Liver (tissue), 9 donors: ENCODE measurements around the gene ATP5F1D. TPM values are rescaled to one million over a fixed set of nuclear protein-coding genes. Genes with fewer than 3 reads are reported as not detected.
A peak's percentile ranks its signal among the peaks of the same experiment; 100 is the strongest.

Source experiments
- DNase-seq: peaks from one replicate; pipeline ENCODE4 v3.0.0-alpha.2; 2017; ENCODE audit warnings: low spot score
- H3K27ac ChIP-seq, 2 donors: one replicate each; pipeline ENCODE4 v1.7.0; 2013; ENCODE audit warnings: inconsistent platforms in 2 of 2, low read length in 2 of 2, control low read depth in 1 of 2, low read depth in 1 of 2, mild to moderate bottlenecking in 1 of 2
- H3K27me3 ChIP-seq, 4 donors: one replicate each; pipeline versions ENCODE4 v1.6.1 to v1.7.0; 2013; ENCODE audit warnings: low read length in 3 of 4, inconsistent platforms in 1 of 4, mild to moderate bottlenecking in 1 of 4, moderate library complexity in 1 of 4; ENCODE audit not compliant: control insufficient read depth in 4 of 4, insufficient read depth in 4 of 4
- H3K36me3 ChIP-seq, 4 donors: one replicate each; pipeline versions ENCODE4 v1.6.1 to v1.7.0; 2013; ENCODE audit warnings: low read length in 3 of 4, mild to moderate bottlenecking in 3 of 4, low read depth in 1 of 4, moderate library complexity in 1 of 4; ENCODE audit not compliant: control insufficient read depth in 4 of 4, insufficient read depth in 3 of 4
- H3K4me1 ChIP-seq, 4 donors: one replicate each; pipeline versions ENCODE4 v1.6.1 to v1.7.0; 2013; ENCODE audit warnings: low read length in 3 of 4, mild to moderate bottlenecking in 3 of 4, moderate library complexity in 1 of 4; ENCODE audit not compliant: control insufficient read depth in 4 of 4, insufficient read depth in 4 of 4
- H3K4me3 ChIP-seq, 3 donors: one replicate each; pipeline versions ENCODE4 v1.6.1 to v1.7.0; 2013; ENCODE audit warnings: low read length in 3 of 3, control low read depth in 1 of 3, low read depth in 1 of 3, mild to moderate bottlenecking in 1 of 3
- H3K9ac ChIP-seq, 2 donors: one replicate each; pipeline ENCODE4 v1.7.0; 2013; ENCODE audit warnings: low read length in 2 of 2, mild to moderate bottlenecking in 2 of 2, moderate library complexity in 2 of 2, control low read depth in 1 of 2, low read depth in 1 of 2
- H3K9me3 ChIP-seq, 4 donors: one replicate each; pipeline versions ENCODE4 v1.6.1 to v1.7.0; 2013; ENCODE audit warnings: low read length in 3 of 4; ENCODE audit not compliant: control insufficient read depth in 4 of 4
- FOXA1 ChIP-seq: IDR thresholded peaks from 2 replicates; pipeline ENCODE4 v1.6.1; 2016; ENCODE audit warnings: antibody characterized with exemption
- FOXA2 ChIP-seq: IDR thresholded peaks from 2 replicates; pipeline ENCODE4 v1.6.1; 2016; ENCODE audit warnings: antibody characterized with exemption
- GABPA ChIP-seq, 2 donors: IDR thresholded peaks in 1 of 2; conservative IDR thresholded peaks in 1 of 2; 2 replicates each; pipeline ENCODE4 v1.6.1; 2016; ENCODE audit warnings: antibody characterized with exemption in 2 of 2, mild to moderate bottlenecking in 1 of 2, moderate library complexity in 1 of 2
- HNF4A ChIP-seq, 2 donors: conservative IDR thresholded peaks; 2 replicates each; pipeline ENCODE4 v1.6.1; 2016; ENCODE audit warnings: antibody characterized with exemption in 2 of 2, mild to moderate bottlenecking in 2 of 2
- HNF4G ChIP-seq: IDR thresholded peaks from 2 replicates; pipeline ENCODE4 v1.6.1; 2016; ENCODE audit warnings: antibody characterized with exemption
- JUND ChIP-seq, 2 donors: IDR thresholded peaks; 2 replicates each; pipeline ENCODE4 v1.6.1; 2016; ENCODE audit warnings: antibody characterized with exemption in 2 of 2
- NR2F2 ChIP-seq: IDR thresholded peaks from 2 replicates; pipeline ENCODE4 v1.6.1; 2016; ENCODE audit warnings: antibody characterized with exemption
- RAD21 ChIP-seq, 2 donors: IDR thresholded peaks; 2 replicates each; pipeline ENCODE4 v1.6.1; 2016; ENCODE audit warnings: antibody characterized with exemption in 2 of 2, mild to moderate bottlenecking in 2 of 2
- SP1 ChIP-seq: IDR thresholded peaks from 2 replicates; pipeline ENCODE4 v1.6.1; 2018; ENCODE audit warnings: antibody characterized with exemption, mild to moderate bottlenecking
- TAF1 ChIP-seq: conservative IDR thresholded peaks from 2 replicates; pipeline ENCODE4 v1.6.1; 2016; ENCODE audit warnings: antibody characterized with exemption, mild to moderate bottlenecking
- YY1 ChIP-seq: IDR thresholded peaks from 2 replicates; pipeline ENCODE4 v1.6.1; 2016; ENCODE audit warnings: antibody characterized with exemption, mild to moderate bottlenecking
- WGBS: extraction: QIAGEN DNeasy Blood & Tissue Kit; methylation state at CpG from one replicate; pipeline ENCODE4 v1.1.7; 2013; 5-methylcytosine and 5-hydroxymethylcytosine counted together
- polyA plus RNA-seq, 2 donors: library from polyadenylated mRNA; stranded (reverse) in 1 of 2; unstranded in 1 of 2; fragments of 200-250 nt in 1 of 2; fragments of >200 nt in 1 of 2; fragmentation: Nextera tagmentation in 1 of 2; extraction: Ambion mirVana in 1 of 2; gene quantifications; one replicate each; pipeline versions ENCODE4 v1.2.1 to v1.2.3, GENCODE V29; 2013 to 2015
- total RNA-seq, 2 donors: library from RNA; depleted of rRNA; stranded (reverse); fragments of >200 nt; gene quantifications; one replicate each; pipeline ENCODE4 v1.2.3, GENCODE V29; 2014
- TF ChIP-seq, protein P1 (sequence below): fragments of 150-350 bp; IDR thresholded peaks from 2 replicates; pipeline ENCODE4 v1.5.1; 2017; ENCODE audit warnings: improper control_type of control experiment, low read depth, low read length; ENCODE audit not compliant: missing input control
- TF ChIP-seq, protein P2 (sequence below): IDR thresholded peaks from 2 replicates; pipeline ENCODE4 v1.6.1; 2016; ENCODE audit warnings: antibody characterized with exemption, mild to moderate bottlenecking
- TF ChIP-seq, protein P3 (sequence below): IDR thresholded peaks from 2 replicates; pipeline ENCODE4 v1.6.1; 2016; ENCODE audit warnings: antibody characterized with exemption
- donor health status: healthy.
- donor health status: healthy.
- donor health status: healthy.
- donor health status: healthy.
- donor health status: healthy.

ATP5F1D gene
- total and polyA plus RNA-seq, 4 donors = 20.2 to 315 (median 145) TPM

DNA sequence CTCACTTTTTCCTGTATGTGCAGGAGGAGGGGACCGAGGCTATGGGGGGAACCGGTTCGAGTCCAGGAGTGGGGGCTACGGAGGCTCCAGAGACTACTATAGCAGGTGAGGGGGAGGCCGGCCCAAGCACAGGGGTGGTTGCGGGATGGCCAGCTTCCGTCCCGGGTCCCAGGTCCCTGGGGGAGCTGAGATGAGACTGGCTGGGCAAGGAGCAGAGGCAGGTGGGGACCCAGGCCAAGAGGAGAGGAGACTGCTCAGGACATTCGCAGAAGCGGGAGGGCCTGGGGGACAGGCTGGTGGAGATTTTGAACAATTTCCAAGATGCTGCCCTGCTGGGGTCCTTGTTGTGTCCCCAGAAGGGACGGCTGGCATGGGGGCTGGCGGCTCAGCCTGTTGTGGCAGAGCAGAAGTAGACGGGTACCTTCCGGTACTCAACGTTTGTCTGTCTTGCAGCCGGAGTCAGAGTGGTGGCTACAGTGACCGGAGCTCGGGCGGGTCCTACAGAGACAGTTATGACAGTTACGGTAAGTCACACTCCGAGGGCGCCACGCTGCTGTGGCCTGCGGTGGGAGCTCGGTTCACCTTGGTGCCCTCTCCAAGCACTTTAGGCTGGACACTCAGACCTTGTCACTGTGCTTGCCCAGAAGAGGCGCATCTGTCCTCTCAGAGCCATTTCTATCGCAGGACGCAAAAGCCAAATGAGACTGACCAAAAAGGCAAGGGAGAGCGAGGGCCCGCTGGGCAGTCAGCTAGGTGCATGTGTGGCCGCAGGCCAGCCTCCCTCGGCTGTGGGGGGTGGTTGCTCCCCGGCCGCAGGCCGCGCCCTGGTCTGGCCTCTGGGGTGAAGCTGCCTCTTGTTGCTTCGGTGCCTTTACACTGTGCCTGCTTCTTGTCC is 30.2 kb downstream of the ATP5F1D start:
- peaks cover 35 to 83% (median 74%) of the 10 kb centered on the region in 4 donors for H3K4me1 ChIP-seq
- TF ChIP-seq RAD21 (IDR thresholded peaks at IDR 0.05) (no peak), TAF1 (no peak), FOXA2 (no peak), FOXA1 (no peak), GABPA (IDR thresholded peaks at IDR 0.05 in 1 of 2, conservative IDR thresholded peaks at IDR 0.05 in 1 of 2) (no peak), HNF4A (conservative IDR thresholded peaks at IDR 0.05) (no peak), HNF4G (no peak), SP1 (no peak), YY1 (no peak), JUND (IDR thresholded peaks at IDR 0.05) (no peak), NR2F2 (no peak)
- TF ChIP-seq, protein P1, sequence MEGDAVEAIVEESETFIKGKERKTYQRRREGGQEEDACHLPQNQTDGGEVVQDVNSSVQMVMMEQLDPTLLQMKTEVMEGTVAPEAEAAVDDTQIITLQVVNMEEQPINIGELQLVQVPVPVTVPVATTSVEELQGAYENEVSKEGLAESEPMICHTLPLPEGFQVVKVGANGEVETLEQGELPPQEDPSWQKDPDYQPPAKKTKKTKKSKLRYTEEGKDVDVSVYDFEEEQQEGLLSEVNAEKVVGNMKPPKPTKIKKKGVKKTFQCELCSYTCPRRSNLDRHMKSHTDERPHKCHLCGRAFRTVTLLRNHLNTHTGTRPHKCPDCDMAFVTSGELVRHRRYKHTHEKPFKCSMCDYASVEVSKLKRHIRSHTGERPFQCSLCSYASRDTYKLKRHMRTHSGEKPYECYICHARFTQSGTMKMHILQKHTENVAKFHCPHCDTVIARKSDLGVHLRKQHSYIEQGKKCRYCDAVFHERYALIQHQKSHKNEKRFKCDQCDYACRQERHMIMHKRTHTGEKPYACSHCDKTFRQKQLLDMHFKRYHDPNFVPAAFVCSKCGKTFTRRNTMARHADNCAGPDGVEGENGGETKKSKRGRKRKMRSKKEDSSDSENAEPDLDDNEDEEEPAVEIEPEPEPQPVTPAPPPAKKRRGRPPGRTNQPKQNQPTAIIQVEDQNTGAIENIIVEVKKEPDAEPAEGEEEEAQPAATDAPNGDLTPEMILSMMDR = no peak
- TF ChIP-seq, protein P2, sequence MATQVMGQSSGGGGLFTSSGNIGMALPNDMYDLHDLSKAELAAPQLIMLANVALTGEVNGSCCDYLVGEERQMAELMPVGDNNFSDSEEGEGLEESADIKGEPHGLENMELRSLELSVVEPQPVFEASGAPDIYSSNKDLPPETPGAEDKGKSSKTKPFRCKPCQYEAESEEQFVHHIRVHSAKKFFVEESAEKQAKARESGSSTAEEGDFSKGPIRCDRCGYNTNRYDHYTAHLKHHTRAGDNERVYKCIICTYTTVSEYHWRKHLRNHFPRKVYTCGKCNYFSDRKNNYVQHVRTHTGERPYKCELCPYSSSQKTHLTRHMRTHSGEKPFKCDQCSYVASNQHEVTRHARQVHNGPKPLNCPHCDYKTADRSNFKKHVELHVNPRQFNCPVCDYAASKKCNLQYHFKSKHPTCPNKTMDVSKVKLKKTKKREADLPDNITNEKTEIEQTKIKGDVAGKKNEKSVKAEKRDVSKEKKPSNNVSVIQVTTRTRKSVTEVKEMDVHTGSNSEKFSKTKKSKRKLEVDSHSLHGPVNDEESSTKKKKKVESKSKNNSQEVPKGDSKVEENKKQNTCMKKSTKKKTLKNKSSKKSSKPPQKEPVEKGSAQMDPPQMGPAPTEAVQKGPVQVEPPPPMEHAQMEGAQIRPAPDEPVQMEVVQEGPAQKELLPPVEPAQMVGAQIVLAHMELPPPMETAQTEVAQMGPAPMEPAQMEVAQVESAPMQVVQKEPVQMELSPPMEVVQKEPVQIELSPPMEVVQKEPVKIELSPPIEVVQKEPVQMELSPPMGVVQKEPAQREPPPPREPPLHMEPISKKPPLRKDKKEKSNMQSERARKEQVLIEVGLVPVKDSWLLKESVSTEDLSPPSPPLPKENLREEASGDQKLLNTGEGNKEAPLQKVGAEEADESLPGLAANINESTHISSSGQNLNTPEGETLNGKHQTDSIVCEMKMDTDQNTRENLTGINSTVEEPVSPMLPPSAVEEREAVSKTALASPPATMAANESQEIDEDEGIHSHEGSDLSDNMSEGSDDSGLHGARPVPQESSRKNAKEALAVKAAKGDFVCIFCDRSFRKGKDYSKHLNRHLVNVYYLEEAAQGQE = no peak
- TF ChIP-seq, protein P3, sequence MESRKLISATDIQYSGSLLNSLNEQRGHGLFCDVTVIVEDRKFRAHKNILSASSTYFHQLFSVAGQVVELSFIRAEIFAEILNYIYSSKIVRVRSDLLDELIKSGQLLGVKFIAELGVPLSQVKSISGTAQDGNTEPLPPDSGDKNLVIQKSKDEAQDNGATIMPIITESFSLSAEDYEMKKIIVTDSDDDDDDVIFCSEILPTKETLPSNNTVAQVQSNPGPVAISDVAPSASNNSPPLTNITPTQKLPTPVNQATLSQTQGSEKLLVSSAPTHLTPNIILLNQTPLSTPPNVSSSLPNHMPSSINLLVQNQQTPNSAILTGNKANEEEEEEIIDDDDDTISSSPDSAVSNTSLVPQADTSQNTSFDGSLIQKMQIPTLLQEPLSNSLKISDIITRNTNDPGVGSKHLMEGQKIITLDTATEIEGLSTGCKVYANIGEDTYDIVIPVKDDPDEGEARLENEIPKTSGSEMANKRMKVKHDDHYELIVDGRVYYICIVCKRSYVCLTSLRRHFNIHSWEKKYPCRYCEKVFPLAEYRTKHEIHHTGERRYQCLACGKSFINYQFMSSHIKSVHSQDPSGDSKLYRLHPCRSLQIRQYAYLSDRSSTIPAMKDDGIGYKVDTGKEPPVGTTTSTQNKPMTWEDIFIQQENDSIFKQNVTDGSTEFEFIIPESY = no peak
- no peaks in the 10 kb centered on the region for H3K9me3 ChIP-seq
- 59% methylated on average over 37 of the region's 37 CpGs for WGBS
- H3K36me3 ChIP-seq = peaks cover 17 to 28% (median 21%) of the 10 kb centered on the region in 4 donors
- peak overlapping the region; percentile 4 to 90 for H3K27ac ChIP-seq
- no peak for DNase-seq
- peak overlapping the region in 1 of 3 donors; percentile 77 for H3K4me3 ChIP-seq
- H3K27me3 ChIP-seq = no peaks in the 10 kb centered on the region
- H3K9ac ChIP-seq = no peak overlapping the region
